Lower lobe of right lung (tissue), 2 donors: ENCODE measurements around the gene CHRNA1. TPM values are rescaled to one million over a fixed set of nuclear protein-coding genes. Genes with fewer than 3 reads are reported as not detected.

Source experiments
- ATAC-seq, 2 donors: fragments of 200-7000 bp; cut with Tn5 transposase; one replicate each; pipeline ENCODE4 v1.9.1; 2020 to 2022; ENCODE audit warnings: mild to moderate bottlenecking in 2 of 2, moderate library complexity in 2 of 2
- DNase-seq: peaks from one replicate; pipeline ENCODE4 v3.0.0-alpha.2; 2020
- H3K27ac ChIP-seq: fragments of 200-600 bp; one replicate; pipeline ENCODE4 v1.8.0; 2022
- H3K27me3 ChIP-seq: fragments of 200-600 bp; one replicate; pipeline ENCODE4 v1.8.0; 2022; ENCODE audit warnings: low read depth
- H3K36me3 ChIP-seq: fragments of 200-600 bp; one replicate; pipeline ENCODE4 v1.8.0; 2022; ENCODE audit warnings: mild to moderate bottlenecking
- H3K4me1 ChIP-seq: fragments of 200-600 bp; one replicate; pipeline ENCODE4 v1.8.0; 2022
- H3K4me3 ChIP-seq: fragments of 200-600 bp; one replicate; pipeline ENCODE4 v1.8.0; 2022; ENCODE audit warnings: mild to moderate bottlenecking
- H3K9me3 ChIP-seq: fragments of 200-600 bp; one replicate; pipeline ENCODE4 v1.8.0; 2022
- intact Hi-C: fragments of 100-400 bp; cut with DNase I; formaldehyde crosslinking; loops from one replicate; pipeline ENCODE4 v1.11.0; 2022
- total RNA-seq: library from RNA; stranded (reverse); fragmentation: NEBNext Ultra II Directional; extraction: Animal tissue kit (Norgen Biotek cat#: 25700); gene quantifications from one replicate; pipeline ENCODE4 v1.2.1, GENCODE V29; 2021
- TF ChIP-seq, protein P1 (sequence below): fragments of 200-600 bp; IDR thresholded peaks from one replicate; pipeline ENCODE4 v1.8.0; 2022; ENCODE audit warnings: antibody characterized with exemption, mild to moderate bottlenecking
- donor health status: DM: no; HTN: yes; CAD: no; lungs with severe emphysema.

The CHRNA1 gene
- total RNA-seq, 1 donor from 2014 or later = not detected

DNA sequence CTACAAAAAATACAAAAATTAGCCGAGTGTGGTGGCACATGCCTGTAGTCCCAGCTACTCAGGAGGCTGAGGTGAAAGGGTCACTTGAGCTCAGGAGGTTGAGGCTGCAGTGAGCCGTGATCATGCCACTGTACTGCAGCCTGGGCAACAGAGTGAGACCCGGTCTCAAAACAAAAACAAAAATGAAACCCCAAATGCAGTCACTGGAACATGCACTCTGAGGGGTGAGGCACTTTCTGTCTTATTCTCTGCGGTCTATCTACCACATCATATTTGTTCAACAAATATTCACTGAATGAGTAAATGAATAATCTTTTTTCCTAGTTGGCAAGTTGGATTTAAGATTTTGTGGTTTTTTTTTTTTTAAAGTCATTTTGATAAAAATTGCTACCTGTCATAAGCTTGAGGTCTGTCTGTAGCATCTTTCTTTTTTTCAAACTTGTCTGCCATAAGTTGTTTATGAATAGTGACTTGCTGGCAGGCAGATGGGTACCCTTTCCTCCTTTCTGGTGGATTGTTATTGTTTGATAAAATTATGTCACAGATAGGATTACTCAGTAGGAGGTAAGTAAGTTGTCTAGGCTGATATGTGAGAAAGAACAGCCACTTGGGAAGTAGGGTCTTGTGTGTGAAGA lies 11.8 kb downstream of the CHRNA1 start:
- H3K27ac ChIP-seq = no peak overlapping the region
- intact Hi-C loops = loop anchor here (10.0 kb wide), 1 partner anchor 232 kb away; no protein-coding TSS in a partner anchor
- no peak for DNase-seq
- no peaks in the 10 kb centered on the region for H3K36me3 ChIP-seq
- TF ChIP-seq, protein P1, sequence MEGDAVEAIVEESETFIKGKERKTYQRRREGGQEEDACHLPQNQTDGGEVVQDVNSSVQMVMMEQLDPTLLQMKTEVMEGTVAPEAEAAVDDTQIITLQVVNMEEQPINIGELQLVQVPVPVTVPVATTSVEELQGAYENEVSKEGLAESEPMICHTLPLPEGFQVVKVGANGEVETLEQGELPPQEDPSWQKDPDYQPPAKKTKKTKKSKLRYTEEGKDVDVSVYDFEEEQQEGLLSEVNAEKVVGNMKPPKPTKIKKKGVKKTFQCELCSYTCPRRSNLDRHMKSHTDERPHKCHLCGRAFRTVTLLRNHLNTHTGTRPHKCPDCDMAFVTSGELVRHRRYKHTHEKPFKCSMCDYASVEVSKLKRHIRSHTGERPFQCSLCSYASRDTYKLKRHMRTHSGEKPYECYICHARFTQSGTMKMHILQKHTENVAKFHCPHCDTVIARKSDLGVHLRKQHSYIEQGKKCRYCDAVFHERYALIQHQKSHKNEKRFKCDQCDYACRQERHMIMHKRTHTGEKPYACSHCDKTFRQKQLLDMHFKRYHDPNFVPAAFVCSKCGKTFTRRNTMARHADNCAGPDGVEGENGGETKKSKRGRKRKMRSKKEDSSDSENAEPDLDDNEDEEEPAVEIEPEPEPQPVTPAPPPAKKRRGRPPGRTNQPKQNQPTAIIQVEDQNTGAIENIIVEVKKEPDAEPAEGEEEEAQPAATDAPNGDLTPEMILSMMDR = no peak
- no peaks in the 10 kb centered on the region for H3K9me3 ChIP-seq
- H3K4me3 ChIP-seq = no peak overlapping the region
- H3K4me1 ChIP-seq = no peaks in the 10 kb centered on the region
- no peaks in the 10 kb centered on the region for H3K27me3 ChIP-seq
- ATAC-seq = no peak

DNA sequence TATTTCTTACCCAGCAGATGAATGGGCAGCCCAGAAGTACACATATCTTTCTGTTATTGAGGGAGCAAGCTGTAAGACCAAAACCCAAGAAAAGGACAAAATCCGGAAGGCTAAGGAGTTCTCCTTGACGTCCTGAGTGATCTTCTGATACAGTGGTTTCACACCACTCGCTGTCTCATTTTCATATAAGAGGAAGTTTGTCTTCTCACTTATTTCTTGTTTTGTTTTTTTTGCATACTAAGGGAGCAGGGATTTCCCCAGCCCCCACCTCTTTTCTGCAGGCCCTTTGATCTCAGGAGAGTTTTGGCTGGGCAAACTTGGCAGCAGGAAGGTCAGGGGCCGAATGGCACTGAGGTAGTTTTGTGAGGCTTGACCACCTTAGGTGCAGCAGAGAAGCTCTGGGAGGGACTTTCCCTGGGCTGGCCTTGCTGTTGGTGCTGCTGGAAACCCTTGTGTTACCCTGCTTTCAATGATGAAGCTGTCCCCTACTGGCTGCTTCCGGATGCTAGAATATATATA lies 13.3 kb downstream of the CHRNA1 start:
- intact Hi-C loops = loop anchor here (10.0 kb wide), 1 partner anchor 234 kb away; no protein-coding TSS in a partner anchor
- DNase-seq (no peak), ATAC-seq (no peak)
- TF ChIP-seq, protein P1 = no peak
- Histone ChIP-seq H3K27ac (no peak overlapping the region), H3K4me3 (no peak overlapping the region), H3K4me1 (no peaks in the 10 kb centered on the region), H3K9me3 (no peaks in the 10 kb centered on the region), H3K36me3 (no peaks in the 10 kb centered on the region), H3K27me3 (no peaks in the 10 kb centered on the region)

- TF ChIP-seq, protein P1 = no peak
- no peak overlapping the region for H3K27ac ChIP-seq
- H3K4me1 ChIP-seq = no peaks in the 10 kb centered on the region
- intact Hi-C loops = loop anchor here (10.0 kb wide), 1 partner anchor 235 kb away; no protein-coding TSS in a partner anchor
- H3K36me3 ChIP-seq = no peaks in the 10 kb centered on the region
- H3K27me3 ChIP-seq = no peaks in the 10 kb centered on the region
- no peak overlapping the region for H3K4me3 ChIP-seq
- ATAC-seq = no peak
- no peak for DNase-seq
- no peaks in the 10 kb centered on the region for H3K9me3 ChIP-seq
Observed at GRCh38 chr2:174749793-174750192, 14.5 kb downstream of the CHRNA1 start.

- Histone ChIP-seq H3K9me3 (no peaks in the 10 kb centered on the region), H3K27me3 (no peaks in the 10 kb centered on the region), H3K4me3 (no peak overlapping the region), H3K27ac (no peak overlapping the region), H3K36me3 (no peaks in the 10 kb centered on the region), H3K4me1 (no peaks in the 10 kb centered on the region)
- ATAC-seq (peak; percentile 85 to 87), DNase-seq (no peak)
- TF ChIP-seq, protein P1 = peak; percentile 70
- intact Hi-C loops = no loop called here
Observed at GRCh38 chr2:174748948-174749347, 15.3 kb downstream of the CHRNA1 start.

DNA sequence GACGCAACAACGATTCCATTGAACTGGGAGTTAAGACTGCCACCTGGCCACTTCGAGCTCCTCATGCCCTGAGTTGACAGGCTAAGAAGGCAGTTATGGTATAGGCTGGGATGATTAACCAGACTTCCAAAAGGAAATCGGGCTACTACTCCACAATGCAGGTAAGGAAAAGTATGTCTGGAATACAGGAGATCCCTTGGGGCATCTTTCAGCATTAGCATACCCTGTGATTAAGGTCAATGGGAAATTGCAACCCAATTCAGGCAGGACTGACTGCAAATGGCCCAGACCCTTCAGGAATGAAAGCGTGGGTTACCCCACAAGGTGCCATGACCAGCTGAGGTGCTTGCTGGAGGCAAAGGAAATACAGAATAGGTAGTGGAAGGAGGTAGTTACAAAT lies 19.1 kb downstream of the CHRNA1 start:
- H3K4me1 ChIP-seq = no peaks in the 10 kb centered on the region
- no peaks in the 10 kb centered on the region for H3K36me3 ChIP-seq
- no peaks in the 10 kb centered on the region for H3K27me3 ChIP-seq
- TF ChIP-seq, protein P1 = no peak
- no peak for DNase-seq
- ATAC-seq = no peak
- intact Hi-C loops = no loop called here
- no peak overlapping the region for H3K4me3 ChIP-seq
- no peaks in the 10 kb centered on the region for H3K9me3 ChIP-seq
- H3K27ac ChIP-seq = no peak overlapping the region
